Right ventricle myocardium superior (tissue), 1 donor: ENCODE data around the gene IL15RA. TPM values are rescaled to one million over a fixed set of nuclear protein-coding genes. Genes with fewer than 3 reads are reported as not detected.
"Not testable (repeated sequence)": the region's sequence is repeated elsewhere in the genome, so short reads cannot be mapped to it uniquely, and the experiment has no call there.

Experiments used
- ATAC-seq: fragments of 200-7000 bp; cut with Tn5 transposase; one replicate; pipeline ENCODE4 v1.9.1; 2020; ENCODE audit warnings: mild to moderate bottlenecking; ENCODE audit not compliant: poor library complexity
- DNase-seq: peaks from one replicate; pipeline ENCODE4 v3.0.0-alpha.2; 2020
- intact Hi-C: fragments of 100-400 bp; cut with DNase I; formaldehyde crosslinking; loops from one replicate; pipeline ENCODE4 v1.11.2; 2022
- total RNA-seq: library from RNA; stranded (reverse); fragmentation: NEBNext Ultra II Directional; extraction: Animal tissue kit (Norgen Biotek cat#: 25700); gene quantifications from one replicate; pipeline ENCODE4 v1.2.1, GENCODE V29; 2021
- donor health status: DM: no; HTN: yes; CAD: no; lungs with severe emphysema.

IL15RA gene
- total RNA-seq, 1 donor from 2014 or later, result 8.2 TPM

DNA sequence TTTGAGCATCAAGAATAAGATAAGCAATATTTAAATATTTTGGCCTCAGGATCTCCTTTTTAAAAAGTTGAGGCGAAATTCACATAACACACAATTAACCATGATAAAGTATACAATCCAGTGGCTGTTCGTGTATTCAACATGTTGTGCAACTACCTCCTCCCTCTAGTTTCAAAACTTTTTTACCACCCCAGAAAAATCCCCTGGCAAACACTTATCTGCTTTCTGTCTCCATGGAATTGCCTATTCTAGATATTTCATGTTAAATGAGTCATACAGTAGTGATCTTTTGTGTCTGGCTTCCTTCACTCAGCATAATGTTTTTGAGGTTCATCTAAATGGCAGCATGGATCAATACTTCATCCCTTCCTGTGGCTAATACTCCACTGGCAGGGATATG, 31.8 kb upstream of the IL15RA start:
- ATAC-seq, result peak; percentile 85
- intact Hi-C loops, result no loop called here
- no peak for DNase-seq

GRCh38 chr10:6008497-6009142, 31.3 kb upstream of the IL15RA start:
- intact Hi-C loops, result no loop called here
- DNase-seq (no peak), ATAC-seq (peak; percentile 42)

DNA sequence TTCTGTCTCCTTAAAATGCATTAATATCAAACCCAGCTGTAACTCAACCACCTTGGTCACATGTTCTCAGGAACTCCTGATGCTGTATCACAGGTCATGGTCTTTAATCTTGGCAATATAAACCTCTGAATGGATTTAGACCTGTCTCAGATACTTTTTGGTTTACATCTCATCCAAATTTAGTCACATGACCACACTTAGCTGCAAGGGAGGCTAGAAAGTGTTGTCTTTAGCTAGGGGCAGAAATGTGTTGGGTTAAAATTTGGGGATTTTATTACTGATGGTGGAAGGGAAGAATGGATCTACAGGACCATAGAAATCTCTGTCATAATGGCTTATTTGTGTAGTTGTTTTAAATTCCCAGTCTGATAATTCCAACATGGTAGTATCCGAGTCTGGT, 29.6 kb upstream of the IL15RA start:
- intact Hi-C loops, result no loop called here
- DNase-seq, result no peak
- no peak for ATAC-seq

DNA sequence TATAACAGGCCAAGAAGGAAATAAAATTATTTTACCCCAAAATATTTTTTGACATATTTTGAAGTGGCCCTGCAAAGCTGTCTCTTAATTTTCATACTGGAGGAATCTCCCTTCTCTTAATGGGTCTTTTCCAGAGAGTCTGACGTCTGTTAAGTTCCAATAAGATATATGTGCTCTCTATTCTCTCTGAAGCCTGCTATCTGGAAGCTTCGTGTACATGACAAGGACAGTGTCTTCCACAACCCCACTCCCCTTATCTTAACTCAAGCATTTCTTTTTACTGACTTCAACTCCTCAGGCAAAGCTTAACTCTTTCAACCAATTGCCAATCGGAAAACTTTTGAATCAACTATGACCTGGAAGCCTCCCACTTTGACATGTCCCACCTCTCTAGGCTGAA, 29.2 kb upstream of the IL15RA start:
- intact Hi-C loops, result no loop called here
- ATAC-seq, result no peak

DNA sequence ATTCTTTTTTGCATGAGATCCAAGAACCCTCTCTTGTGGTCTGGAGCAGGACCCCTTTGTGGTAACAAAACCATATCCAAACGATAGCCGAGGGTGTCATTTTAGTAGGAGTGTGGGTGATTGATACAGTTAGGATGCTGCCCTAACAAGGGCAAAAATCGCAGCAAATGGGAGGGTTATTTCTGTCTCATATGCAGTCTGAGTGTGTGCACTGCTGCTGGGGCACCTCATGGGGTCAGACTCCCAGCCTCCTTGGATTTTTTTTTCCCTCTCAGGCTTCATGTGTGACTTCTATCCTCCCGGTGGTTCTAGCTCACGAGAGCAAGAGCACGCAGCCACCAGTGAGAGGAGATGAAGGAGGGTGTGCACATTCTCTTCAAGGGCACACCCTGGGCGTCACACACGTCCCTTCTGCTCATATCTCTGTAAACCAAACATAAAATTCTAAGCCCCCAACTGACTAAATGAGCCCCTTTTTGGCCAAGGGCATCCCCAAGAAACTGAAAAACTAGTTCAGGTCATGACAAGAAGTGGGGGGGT, 28.6 kb upstream of the IL15RA start:
- no peak for DNase-seq
- intact Hi-C loops, result no loop called here
- no peak for ATAC-seq

More for the DNA sequence above, 29.2 kb upstream of the IL15RA start:
- no peak for DNase-seq

DNA sequence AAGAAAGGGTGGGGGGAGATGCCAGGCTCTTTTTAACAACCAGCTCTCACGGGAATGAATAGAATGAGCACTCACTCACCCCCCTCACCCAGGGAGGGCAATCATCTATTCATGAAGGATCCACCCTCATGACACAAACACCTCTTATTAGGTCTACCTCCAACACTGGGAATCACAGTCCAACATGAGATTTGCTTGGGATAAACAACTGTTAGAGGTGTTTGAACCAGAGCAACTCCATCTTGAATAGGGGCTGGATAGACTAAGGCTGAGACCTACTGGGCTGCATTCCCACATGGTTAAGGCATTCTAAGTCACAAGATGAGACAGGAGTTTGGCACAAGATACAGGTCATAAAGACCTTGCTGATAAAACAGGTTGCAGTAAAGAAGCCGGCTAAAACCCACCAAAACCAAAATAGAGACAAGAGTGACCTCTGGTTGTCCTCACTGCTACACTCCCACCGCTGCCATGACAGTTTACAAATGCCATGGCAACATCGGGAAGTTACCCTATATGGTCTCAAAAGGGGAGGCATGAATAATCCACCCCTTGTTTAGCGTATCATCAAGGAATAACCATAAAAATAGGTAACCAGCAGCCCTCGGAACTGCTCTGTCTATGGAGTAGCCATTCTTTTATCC, 27.9 kb upstream of the IL15RA start:
- intact Hi-C loops, DNase-seq, ATAC-seq: not testable (repeated sequence)

DNA sequence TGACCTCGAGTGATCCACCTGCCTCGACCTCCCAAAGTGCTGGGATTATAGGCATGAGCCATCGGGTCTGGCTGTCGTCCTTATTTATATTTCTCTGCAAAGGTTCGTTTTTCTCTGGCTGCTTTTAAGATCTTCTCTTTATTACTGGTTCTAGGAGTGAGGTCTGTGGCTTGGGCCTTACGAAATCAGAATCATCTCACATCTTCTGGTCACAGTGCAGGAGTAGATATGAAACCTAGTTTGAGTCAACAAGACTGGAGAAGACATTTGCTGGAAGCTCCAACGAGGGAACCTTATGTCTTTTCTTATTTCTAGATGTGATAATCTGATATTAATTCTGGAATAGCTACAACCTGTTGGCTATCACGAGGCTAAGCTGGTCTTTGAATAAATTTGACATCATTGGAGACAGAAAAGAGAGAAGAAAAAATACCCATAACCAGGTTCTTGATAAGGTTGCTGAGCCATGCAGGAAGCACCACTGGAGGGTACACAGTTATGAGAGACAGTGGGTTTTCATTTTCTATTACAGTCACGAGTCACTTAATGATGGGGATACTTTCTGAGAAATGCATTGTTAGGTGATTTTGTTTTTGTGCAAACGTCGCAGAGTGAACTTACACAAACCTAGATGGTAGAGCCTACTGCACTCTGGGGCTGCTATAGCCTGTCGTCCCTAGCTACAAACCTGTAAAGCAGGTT, 25.6 kb upstream of the IL15RA start:
- intact Hi-C loops, result no loop called here
- DNase-seq, result no peak
- no peak for ATAC-seq

DNA sequence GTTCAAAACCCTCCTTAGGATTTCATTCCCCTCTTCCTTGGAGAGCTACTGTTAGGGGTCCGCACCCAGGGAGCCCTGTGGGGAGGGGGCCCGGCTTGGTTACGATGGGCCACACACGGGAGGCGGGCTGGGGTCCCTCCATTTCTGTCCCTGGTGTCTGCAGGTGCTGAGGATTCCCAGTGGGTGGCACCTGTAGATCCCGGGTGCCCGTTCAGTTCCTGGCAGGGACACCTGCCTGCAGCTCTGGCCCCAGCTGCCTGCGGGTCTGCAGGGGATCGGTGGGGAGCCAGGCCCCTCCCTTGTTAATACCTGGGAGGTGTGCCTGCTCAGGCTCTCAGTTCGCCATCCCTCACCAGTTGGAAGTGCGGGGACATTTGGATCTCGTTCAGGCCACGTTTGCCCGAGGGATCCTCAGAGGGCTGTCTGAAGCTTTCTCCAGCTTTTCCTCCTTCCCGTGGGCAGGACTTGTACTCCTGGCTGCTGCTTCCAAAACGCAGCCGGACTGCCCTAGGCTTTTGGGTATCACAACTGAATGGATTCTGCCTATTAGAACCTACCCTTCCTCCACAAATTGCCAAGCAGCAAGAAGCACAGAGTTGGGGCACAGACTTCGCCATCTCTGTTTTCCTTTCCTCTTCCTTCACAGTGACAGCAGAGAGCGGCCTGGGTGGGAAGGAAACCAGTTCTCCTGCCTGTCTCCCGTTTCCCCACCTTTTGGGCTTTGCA, 22.3 kb upstream of the IL15RA start:
- ATAC-seq (no peak), DNase-seq (no peak)
- intact Hi-C loops, result no loop called here

- ATAC-seq, result no peak
- no peak for DNase-seq
- intact Hi-C loops, result no loop called here
These were observed 19.4 kb upstream of the IL15RA start for GRCh38 chr10:5996696-5997095.

- intact Hi-C loops, result no loop called here
- ATAC-seq, result no peak
- DNase-seq, result no peak
These were observed 15.1 kb upstream of the IL15RA start for GRCh38 chr10:5992398-5992797.

DNA sequence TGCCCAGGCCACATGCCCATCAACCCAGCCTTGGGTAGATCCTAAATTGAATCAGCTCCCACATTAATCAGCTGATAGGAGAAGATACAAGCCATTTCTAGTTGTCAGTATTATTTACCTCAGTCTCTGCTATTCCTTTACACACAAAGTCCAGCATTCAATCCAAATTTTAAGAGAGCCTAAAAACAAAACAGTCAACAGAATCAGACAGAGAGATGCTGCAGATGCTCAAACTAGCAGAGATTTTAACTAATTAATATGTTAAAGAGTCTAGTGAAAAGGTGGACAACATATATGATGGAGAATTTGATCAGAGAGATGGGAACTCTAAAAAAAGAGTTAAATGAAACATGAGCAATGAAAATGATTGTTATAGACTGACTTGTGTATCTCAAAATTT, 14.4 kb upstream of the IL15RA start:
- ATAC-seq, result no peak
- no peak for DNase-seq
- intact Hi-C loops, result no loop called here

- ATAC-seq (no peak), DNase-seq (no peak)
- intact Hi-C loops, result no loop called here
These were observed 12.4 kb upstream of the IL15RA start for GRCh38 chr10:5989756-5990155.

- ATAC-seq (no peak), DNase-seq (no peak)
- intact Hi-C loops, result no loop called here
These were observed 11.1 kb upstream of the IL15RA start for GRCh38 chr10:5988336-5988920.

DNA sequence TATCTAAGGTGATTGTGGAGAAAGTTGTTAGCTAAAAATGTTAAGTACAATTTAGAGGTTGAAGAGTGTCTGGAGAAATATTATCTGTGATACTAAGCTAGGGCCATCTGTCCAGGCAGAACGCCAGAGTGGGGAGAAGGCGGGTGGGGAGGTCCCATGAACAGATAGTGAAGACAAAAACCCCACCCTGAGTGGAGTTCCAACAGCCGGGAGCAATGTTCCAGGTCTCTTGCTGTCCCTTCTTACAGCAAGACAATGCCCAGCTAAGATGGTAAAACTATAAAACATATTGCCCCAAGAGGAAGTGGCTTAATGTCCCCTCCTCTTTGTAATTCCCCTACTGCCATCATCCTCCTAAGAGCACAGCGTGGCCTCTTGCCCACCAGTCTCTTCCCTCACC, 10.4 kb upstream of the IL15RA start:
- intact Hi-C loops, result no loop called here
- DNase-seq (peak; percentile 82), ATAC-seq (peak; percentile 81)

DNA sequence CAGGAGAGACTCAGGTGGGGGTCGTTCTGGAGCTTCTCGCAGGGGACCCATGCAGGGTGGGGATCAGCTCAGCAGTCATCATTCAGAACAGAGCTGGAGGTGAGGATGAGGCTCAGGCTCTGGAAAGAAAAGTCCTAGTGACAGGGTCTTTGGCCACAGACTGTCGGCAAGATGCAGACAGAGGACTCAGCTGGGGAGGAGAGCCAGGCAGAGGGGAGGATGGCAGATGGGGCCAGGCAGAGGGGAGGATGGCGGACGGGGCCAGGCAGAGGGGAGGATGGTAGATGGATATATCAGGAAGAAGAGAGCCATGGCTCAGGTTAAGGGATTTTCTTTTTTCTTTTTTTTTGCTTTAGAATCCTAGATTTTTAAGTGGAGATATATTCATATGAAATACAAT, 7.7 kb upstream of the IL15RA start:
- intact Hi-C loops, result no loop called here
- DNase-seq, result no peak
- no peak for ATAC-seq

GRCh38 chr10:5983774-5984173, 6.4 kb upstream of the IL15RA start:
- intact Hi-C loops, result no loop called here
- peak; percentile 28 for ATAC-seq

DNA sequence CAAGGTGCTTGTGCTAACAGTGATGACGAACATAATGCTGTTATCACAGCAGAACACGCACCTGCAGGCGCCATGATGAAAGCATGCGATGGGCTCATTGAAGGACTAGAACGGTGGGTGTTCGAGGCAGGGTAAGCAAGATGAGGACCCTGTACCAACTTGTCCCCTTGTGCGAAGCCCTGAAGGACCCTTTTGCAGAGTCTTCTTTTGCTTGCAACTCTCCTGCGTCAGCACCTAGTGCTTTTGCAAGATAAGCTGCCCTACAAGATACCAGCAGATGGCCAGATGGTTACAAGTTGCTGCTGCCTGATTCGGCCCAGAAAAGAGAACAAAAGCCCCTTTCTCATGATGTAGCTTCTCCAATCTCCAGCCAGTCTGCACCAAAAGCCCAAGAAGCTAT, 4.2 kb upstream of the IL15RA start:
- DNase-seq (no peak), ATAC-seq (no peak)
- intact Hi-C loops, result no loop called here

More at GRCh38 chr10:5983774-5984173, 6.4 kb upstream of the IL15RA start:
- no peak for DNase-seq

DNA sequence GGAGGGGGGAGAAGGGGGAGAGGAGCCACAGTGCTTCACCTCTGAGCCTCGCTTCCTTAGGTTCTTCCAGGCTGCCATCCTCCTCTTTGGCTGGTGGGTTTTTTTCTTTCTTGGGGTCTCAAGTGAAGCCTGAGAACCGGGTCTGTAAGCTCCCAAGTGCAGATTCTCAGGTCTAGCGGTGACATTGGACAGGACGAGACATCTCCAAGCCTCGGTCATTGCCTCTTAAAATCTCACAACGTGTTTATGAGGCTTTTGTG, 817 bp upstream of the IL15RA start:
- DNase-seq, result no peak
- intact Hi-C loops, result no loop called here
- no peak for ATAC-seq
